ENCODE measurements around the gene OCSTAMP. TPM values are rescaled to one million over a fixed set of nuclear protein-coding genes. Genes with fewer than 3 reads are reported as not detected.

Gene OCSTAMP
- total and polyA plus RNA-seq, 7 experiments from 2014 or later: not detected

DNA sequence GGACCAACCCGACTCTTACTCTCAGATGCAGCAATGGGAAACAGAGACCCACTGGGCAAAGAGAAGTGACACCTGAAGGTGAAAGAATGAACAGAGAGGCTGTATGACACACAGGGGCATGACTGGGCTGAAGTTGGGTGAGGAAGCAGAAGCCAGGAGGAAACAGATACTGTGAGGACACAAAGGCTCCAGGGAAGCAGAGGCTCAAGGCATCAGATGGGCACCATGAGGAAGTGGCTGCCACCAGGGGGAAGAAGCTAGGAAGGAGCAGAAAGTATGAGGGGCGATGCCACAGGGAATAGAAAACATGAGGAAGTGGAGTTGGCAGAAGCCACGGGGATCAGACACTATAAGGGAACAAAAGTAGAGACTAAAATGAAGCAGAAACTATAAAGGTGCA is 30.9 kb upstream of the OCSTAMP start:
- Mint-ChIP-seq H3K4me3 (no peak overlapping the region), H3K36me3 (peaks cover 0 to 3% (median 0%) of the 10 kb centered on the region in 5 donors), H3K27ac (no peak overlapping the region), H3K9me3 (no peaks in the 10 kb centered on the region), H3K27me3 (peaks cover 0 to 23% (median 5%) of the 10 kb centered on the region in 5 donors), H3K4me1 (no peaks in the 10 kb centered on the region)
- no peak for DNase-seq
- H3K27me3 ChIP-seq (ENCODE audit: control insufficient read depth in 2 of 2, insufficient read depth in 2 of 2, low read length in 2 of 2): no peaks in the 10 kb centered on the region
- no peak for ATAC-seq
- H3K27ac ChIP-seq (ENCODE audit: low read depth, low read length): no peak overlapping the region
- no peaks in the 10 kb centered on the region for H3K9me3 ChIP-seq (ENCODE audit: control insufficient read depth in 2 of 3, low read length in 3 of 3)
- no peaks in the 10 kb centered on the region for H3K36me3 ChIP-seq (ENCODE audit: control insufficient read depth in 2 of 3, insufficient read depth in 3 of 3, low read length in 3 of 3)
- H3K4me1 ChIP-seq (ENCODE audit: control insufficient read depth in 2 of 2, insufficient read depth in 2 of 2, low read length in 2 of 2): no peaks in the 10 kb centered on the region
- ChIA-PET POLR2A (no interaction called here), CTCF (no interaction called here)
- intact Hi-C loops (cut with micrococcal nuclease): no loop called here
- H3K4me3 ChIP-seq (ENCODE audit: low read length): no peak overlapping the region

DNA sequence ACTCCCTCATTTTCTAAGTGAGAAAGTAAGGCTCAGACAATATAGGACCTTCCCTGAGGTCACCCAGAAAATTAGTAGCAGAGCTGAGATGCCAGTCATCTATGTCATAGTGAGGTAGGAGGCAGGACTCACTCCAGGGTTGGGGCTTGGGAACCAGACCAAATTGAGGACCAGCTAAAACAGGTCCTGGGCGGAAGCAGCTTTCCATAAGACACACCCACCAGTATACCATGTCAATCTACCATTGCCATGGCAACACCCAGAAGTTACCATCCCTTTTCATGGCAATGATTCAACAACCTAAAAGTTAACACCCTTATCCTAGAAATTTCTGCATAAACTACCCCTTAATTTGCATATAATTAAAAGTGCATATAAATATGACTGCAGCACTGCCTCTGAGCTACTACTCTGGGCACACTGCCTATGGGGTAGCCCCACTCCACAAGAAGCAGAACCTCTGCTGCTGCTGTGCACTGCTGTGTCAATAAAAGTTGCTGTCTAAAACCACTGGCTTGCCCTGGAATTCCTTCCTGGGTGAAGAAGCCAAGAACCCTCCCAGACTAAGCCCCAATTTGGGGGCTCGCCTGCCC is 30.3 kb upstream of the OCSTAMP start:
- Histone ChIP-seq H3K27ac (ENCODE audit: low read depth, low read length) (no peak overlapping the region), H3K4me3 (ENCODE audit: low read length) (no peak overlapping the region), H3K27me3 (ENCODE audit: control insufficient read depth in 2 of 2, insufficient read depth in 2 of 2, low read length in 2 of 2) (no peaks in the 10 kb centered on the region), H3K4me1 (ENCODE audit: control insufficient read depth in 2 of 2, insufficient read depth in 2 of 2, low read length in 2 of 2) (no peaks in the 10 kb centered on the region), H3K36me3 (ENCODE audit: control insufficient read depth in 2 of 3, insufficient read depth in 3 of 3, low read length in 3 of 3) (no peaks in the 10 kb centered on the region), H3K9me3 (ENCODE audit: control insufficient read depth in 2 of 3, low read length in 3 of 3) (no peaks in the 10 kb centered on the region)
- ChIA-PET CTCF (no interaction called here), POLR2A (interaction anchor here (1.0 kb wide), 1 partner anchor 30 kb away, joined by 3 read pairs; the partner anchor contains the start of gene OCSTAMP)
- no peak for ATAC-seq
- Mint-ChIP-seq H3K36me3 (peaks cover 0 to 3% (median 0%) of the 10 kb centered on the region in 5 donors), H3K4me1 (peaks cover 0 to 6% (median 0%) of the 10 kb centered on the region in 7 donors), H3K9me3 (no peaks in the 10 kb centered on the region), H3K27ac (no peak overlapping the region), H3K27me3 (peaks cover 0 to 28% (median 5%) of the 10 kb centered on the region in 5 donors), H3K4me3 (no peak overlapping the region)
- intact Hi-C loops (cut with micrococcal nuclease): no loop called here
- no peak for DNase-seq

DNA sequence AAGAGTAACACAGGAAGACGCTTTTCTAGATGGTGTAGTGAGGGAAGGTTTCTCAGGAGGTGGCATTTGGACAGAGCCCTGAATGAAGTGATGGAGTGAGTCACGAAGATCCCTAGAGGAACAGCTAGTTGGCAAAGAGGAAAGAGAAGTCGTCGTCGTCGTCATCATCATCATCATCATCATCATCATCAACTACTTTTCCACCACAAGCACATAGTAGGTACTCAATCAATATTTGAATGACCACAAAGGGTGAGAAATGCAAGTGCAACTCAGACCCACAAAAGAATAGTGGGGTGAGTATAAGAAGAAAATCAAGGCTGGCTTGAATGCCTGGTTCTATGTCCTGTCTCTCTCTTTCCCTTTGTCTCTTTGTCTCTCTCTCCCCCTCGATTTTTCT is 28.3 kb upstream of the OCSTAMP start:
- Histone ChIP-seq H3K4me1 (ENCODE audit: control insufficient read depth in 2 of 2, insufficient read depth in 2 of 2, low read length in 2 of 2) (no peaks in the 10 kb centered on the region), H3K36me3 (ENCODE audit: control insufficient read depth in 2 of 3, insufficient read depth in 3 of 3, low read length in 3 of 3) (no peaks in the 10 kb centered on the region), H3K9me3 (ENCODE audit: control insufficient read depth in 2 of 3, low read length in 3 of 3) (no peaks in the 10 kb centered on the region), H3K4me3 (ENCODE audit: low read length) (no peak overlapping the region), H3K27me3 (ENCODE audit: control insufficient read depth in 2 of 2, insufficient read depth in 2 of 2, low read length in 2 of 2) (no peaks in the 10 kb centered on the region), H3K27ac (ENCODE audit: low read depth, low read length) (no peak overlapping the region)
- CTCF ChIA-PET: no interaction called here
- H3K9me3 Mint-ChIP-seq: no peaks in the 10 kb centered on the region
- no peak for ATAC-seq
- H3K4me1 Mint-ChIP-seq: peaks cover 0 to 8% (median 0%) of the 10 kb centered on the region in 7 donors
- H3K36me3 Mint-ChIP-seq: peaks cover 0 to 3% (median 0%) of the 10 kb centered on the region in 5 donors
- DNase-seq: no peak
- H3K4me3 Mint-ChIP-seq: no peak overlapping the region
- intact Hi-C loops (cut with micrococcal nuclease): no loop called here
- POLR2A ChIA-PET: no interaction called here
- H3K27ac Mint-ChIP-seq: no peak overlapping the region
- H3K27me3 Mint-ChIP-seq: peaks cover 0 to 22% (median 5%) of the 10 kb centered on the region in 5 donors

DNA sequence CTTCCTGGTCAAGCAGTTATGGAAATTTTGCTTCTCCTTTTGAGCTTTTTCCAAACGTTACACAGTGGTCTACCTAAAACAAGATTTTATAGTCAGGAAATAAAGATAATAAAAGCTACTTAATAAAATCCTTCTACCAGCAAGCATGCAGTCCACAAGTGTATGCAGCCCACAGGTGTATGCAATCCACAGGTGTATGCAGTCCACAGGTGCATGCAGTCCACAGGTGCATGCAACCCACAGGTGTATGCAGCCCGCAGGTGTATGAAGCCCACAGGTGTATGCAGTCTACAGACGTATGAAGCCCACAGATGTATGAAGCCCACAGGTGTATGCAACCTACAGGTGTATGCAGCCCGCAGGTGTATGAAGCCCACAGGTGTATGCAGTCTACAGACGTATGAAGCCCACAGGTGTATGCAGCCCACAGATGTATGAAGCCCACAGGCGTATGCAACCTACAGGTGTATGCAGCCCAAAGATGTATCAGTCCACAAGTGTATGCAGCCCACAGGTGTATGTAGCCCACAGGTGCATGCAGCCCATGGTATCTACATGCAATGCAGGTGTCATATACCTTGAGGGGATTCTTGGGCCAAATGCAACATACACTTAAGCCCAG is 26.4 kb upstream of the OCSTAMP start:
- Histone ChIP-seq H3K4me1 (ENCODE audit: control insufficient read depth in 2 of 2, insufficient read depth in 2 of 2, low read length in 2 of 2) (no peaks in the 10 kb centered on the region), H3K27ac (ENCODE audit: low read depth, low read length) (no peak overlapping the region), H3K9me3 (ENCODE audit: control insufficient read depth in 2 of 3, low read length in 3 of 3) (no peaks in the 10 kb centered on the region), H3K4me3 (ENCODE audit: low read length) (no peak overlapping the region), H3K27me3 (ENCODE audit: control insufficient read depth in 2 of 2, insufficient read depth in 2 of 2, low read length in 2 of 2) (no peaks in the 10 kb centered on the region), H3K36me3 (ENCODE audit: control insufficient read depth in 2 of 3, insufficient read depth in 3 of 3, low read length in 3 of 3) (no peaks in the 10 kb centered on the region)
- Mint-ChIP-seq H3K4me3 (no peak overlapping the region), H3K27ac (no peak overlapping the region), H3K4me1 (peaks cover 0 to 8% (median 0%) of the 10 kb centered on the region in 7 donors), H3K27me3 (peaks cover 0 to 30% (median 5%) of the 10 kb centered on the region in 5 donors), H3K36me3 (peaks cover 0 to 3% (median 0%) of the 10 kb centered on the region in 5 donors), H3K9me3 (no peaks in the 10 kb centered on the region)
- intact Hi-C loops (cut with micrococcal nuclease): no loop called here
- POLR2A ChIA-PET: no interaction called here
- ATAC-seq: no peak
- CTCF ChIA-PET: no interaction called here
- no peak for DNase-seq

DNA sequence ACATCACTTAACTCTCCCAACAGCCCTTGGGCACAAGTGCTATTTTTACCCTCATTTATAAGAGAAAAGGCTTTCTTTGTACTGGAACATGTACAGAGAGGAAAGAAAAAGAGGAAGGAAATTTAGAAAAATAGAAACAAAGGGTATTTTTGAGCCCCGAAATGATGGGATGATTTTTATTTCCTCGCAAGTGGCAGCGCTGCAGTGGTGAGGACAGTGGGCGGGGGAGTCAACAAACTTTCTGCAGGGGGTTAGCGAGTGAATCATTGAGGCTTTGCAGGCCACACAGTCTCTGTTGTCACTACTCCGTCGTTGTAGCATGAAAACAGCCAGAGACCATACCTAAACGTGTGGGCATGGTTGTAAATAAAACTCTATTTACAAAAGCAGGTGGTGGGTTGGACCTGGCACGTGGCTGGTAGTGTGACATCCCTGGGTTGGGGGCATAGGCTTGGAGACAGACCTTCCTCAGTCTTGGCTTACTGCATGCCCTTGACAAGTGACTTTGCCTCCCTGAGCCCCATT is 25.5 kb upstream of the OCSTAMP start:
- Mint-ChIP-seq H3K4me1 (peaks cover 0 to 8% (median 0%) of the 10 kb centered on the region in 7 donors), H3K27ac (no peak overlapping the region), H3K36me3 (no peaks in the 10 kb centered on the region), H3K4me3 (no peak overlapping the region), H3K9me3 (peaks cover 0 to 3% (median 0%) of the 10 kb centered on the region in 11 donors), H3K27me3 (peaks cover 0 to 31% (median 5%) of the 10 kb centered on the region in 5 donors)
- Histone ChIP-seq H3K9me3 (ENCODE audit: control insufficient read depth in 2 of 3, low read length in 3 of 3) (no peaks in the 10 kb centered on the region), H3K4me1 (ENCODE audit: control insufficient read depth in 2 of 2, insufficient read depth in 2 of 2, low read length in 2 of 2) (no peaks in the 10 kb centered on the region), H3K27ac (ENCODE audit: low read depth, low read length) (no peak overlapping the region), H3K4me3 (ENCODE audit: low read length) (no peak overlapping the region), H3K36me3 (ENCODE audit: control insufficient read depth in 2 of 3, insufficient read depth in 3 of 3, low read length in 3 of 3) (no peaks in the 10 kb centered on the region), H3K27me3 (ENCODE audit: control insufficient read depth in 2 of 2, insufficient read depth in 2 of 2, low read length in 2 of 2) (no peaks in the 10 kb centered on the region)
- POLR2A ChIA-PET: no interaction called here
- CTCF ChIA-PET: no interaction called here
- ATAC-seq (no peak), DNase-seq (no peak)
- intact Hi-C loops (cut with micrococcal nuclease): no loop called here

DNA sequence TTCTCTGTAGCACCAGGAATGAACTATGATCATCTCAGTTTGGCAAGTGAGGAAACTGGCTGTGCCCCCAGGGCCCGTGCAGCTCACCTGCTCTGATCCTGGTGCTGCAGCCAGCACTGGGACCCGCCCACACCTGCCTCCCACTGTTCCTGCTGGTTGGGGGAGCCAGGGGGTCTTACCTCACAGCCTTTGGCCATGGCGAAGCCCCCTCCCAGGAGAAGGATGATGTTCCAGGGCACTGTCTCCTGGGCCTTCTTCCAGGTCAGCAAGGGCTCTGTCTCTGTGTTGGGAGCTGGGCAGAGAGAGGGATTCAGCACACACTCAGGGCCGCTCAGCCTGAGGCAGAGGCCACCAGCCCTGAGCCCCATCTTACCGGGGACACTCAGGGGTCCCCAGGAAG is 24.9 kb upstream of the OCSTAMP start:
- no peak for DNase-seq
- ChIA-PET CTCF (no interaction called here), POLR2A (no interaction called here)
- Histone ChIP-seq H3K4me3 (ENCODE audit: low read length) (no peak overlapping the region), H3K27me3 (ENCODE audit: control insufficient read depth in 2 of 2, insufficient read depth in 2 of 2, low read length in 2 of 2) (no peaks in the 10 kb centered on the region), H3K9me3 (ENCODE audit: control insufficient read depth in 2 of 3, low read length in 3 of 3) (no peaks in the 10 kb centered on the region), H3K4me1 (ENCODE audit: control insufficient read depth in 2 of 2, insufficient read depth in 2 of 2, low read length in 2 of 2) (no peaks in the 10 kb centered on the region), H3K27ac (ENCODE audit: low read depth, low read length) (no peak overlapping the region), H3K36me3 (ENCODE audit: control insufficient read depth in 2 of 3, insufficient read depth in 3 of 3, low read length in 3 of 3) (no peaks in the 10 kb centered on the region)
- Mint-ChIP-seq H3K4me1 (peaks cover 0 to 8% (median 0%) of the 10 kb centered on the region in 7 donors), H3K27me3 (peaks cover 0 to 34% (median 8%) of the 10 kb centered on the region in 5 donors), H3K9me3 (peaks cover 0 to 3% (median 0%) of the 10 kb centered on the region in 11 donors), H3K4me3 (no peak overlapping the region), H3K36me3 (no peaks in the 10 kb centered on the region), H3K27ac (no peak overlapping the region)
- intact Hi-C loops (cut with micrococcal nuclease): no loop called here
- no peak for ATAC-seq
